Activated T-helper 1 cell treated with anti-CD3 and anti-CD28 coated beads, Interleukin-12 subunit alpha, Interleukin-12 subunit beta, Interleukin-2, Interleukin-4 antibody, amounts not matched to agents 30 ng/mL and 10 ng/mL and 1 ng/mL, durations not matched to agents 14 hours and 24 hours and 36 hours (primary cell): ENCODE data around the gene SORCS1. TPM values are rescaled to one million over a fixed set of nuclear protein-coding genes. Genes with fewer than 3 reads are reported as not detected.

Experiments
- DNase-seq: peaks from one replicate; pipeline ENCODE4 v3.0.0; 2021; ENCODE audit warnings: low spot score
- H3K27ac Mint-ChIP-seq: one replicate; pipeline ENCODE4 v1.8.0; 2021; ENCODE audit warnings: mild to moderate bottlenecking, mixed read lengths
- H3K27me3 Mint-ChIP-seq: one replicate; pipeline ENCODE4 v1.8.0; 2022; ENCODE audit warnings: mild to moderate bottlenecking, moderate library complexity, mixed read lengths; ENCODE audit not compliant: insufficient read depth
- H3K36me3 Mint-ChIP-seq: one replicate; pipeline ENCODE4 v1.8.0; 2021; ENCODE audit warnings: low read depth, mixed read lengths
- H3K4me1 Mint-ChIP-seq: one replicate; pipeline ENCODE4 v1.8.0; 2021; ENCODE audit warnings: low read depth, mixed read lengths
- H3K4me3 Mint-ChIP-seq: one replicate; pipeline ENCODE4 v1.8.0; 2021; ENCODE audit warnings: mild to moderate bottlenecking, moderate library complexity, mixed read lengths
- H3K9me3 Mint-ChIP-seq: one replicate; pipeline ENCODE4 v1.8.0; 2021; ENCODE audit warnings: mixed read lengths
- intact Hi-C: fragments of 100-400 bp; cut with micrococcal nuclease; formaldehyde crosslinking; loops from one replicate; pipeline ENCODE4 v1.15.1; 2024
- total RNA-seq: library from RNA; stranded (reverse); gene quantifications from 2 replicates; pipeline ENCODE4 v1.2.3, GENCODE V29; 2022

Gene SORCS1
- total RNA-seq, 1 donor from 2014 or later = not detected

GRCh38 chr10:106582291-106582690 is 582.2 kb downstream of the SORCS1 start:
- Mint-ChIP-seq H3K4me3 (no peak overlapping the region), H3K27ac (no peak overlapping the region), H3K4me1 (no peaks in the 10 kb centered on the region), H3K27me3 (no peaks in the 10 kb centered on the region), H3K36me3 (no peaks in the 10 kb centered on the region), H3K9me3 (no peaks in the 10 kb centered on the region)
- no peak for DNase-seq
- intact Hi-C loops = no loop called here

GRCh38 chr10:106577756-106578155 is 586.8 kb downstream of the SORCS1 start:
- H3K27me3 Mint-ChIP-seq = no peaks in the 10 kb centered on the region
- intact Hi-C loops = no loop called here
- H3K27ac Mint-ChIP-seq = no peak overlapping the region
- no peak overlapping the region for H3K4me3 Mint-ChIP-seq
- H3K4me1 Mint-ChIP-seq = no peaks in the 10 kb centered on the region
- H3K9me3 Mint-ChIP-seq = no peaks in the 10 kb centered on the region
- H3K36me3 Mint-ChIP-seq = no peaks in the 10 kb centered on the region
- DNase-seq = no peak

GRCh38 chr10:106577266-106577665 is 587.2 kb downstream of the SORCS1 start:
- Mint-ChIP-seq H3K36me3 (no peaks in the 10 kb centered on the region), H3K27me3 (no peaks in the 10 kb centered on the region)
- intact Hi-C loops = no loop called here

GRCh38 chr10:106576534-106576933 is 588.0 kb downstream of the SORCS1 start:
- no peaks in the 10 kb centered on the region for H3K4me1 Mint-ChIP-seq
- H3K27me3 Mint-ChIP-seq = no peaks in the 10 kb centered on the region
- DNase-seq = no peak
- H3K36me3 Mint-ChIP-seq = no peaks in the 10 kb centered on the region
- no peak overlapping the region for H3K4me3 Mint-ChIP-seq
- no peaks in the 10 kb centered on the region for H3K9me3 Mint-ChIP-seq
- no peak overlapping the region for H3K27ac Mint-ChIP-seq
- intact Hi-C loops = no loop called here

More at GRCh38 chr10:106577266-106577665, 587.2 kb downstream of the SORCS1 start:
- DNase-seq = no peak
- H3K9me3 Mint-ChIP-seq = no peaks in the 10 kb centered on the region
- H3K27ac Mint-ChIP-seq = no peak overlapping the region
- H3K4me1 Mint-ChIP-seq = no peaks in the 10 kb centered on the region
- no peak overlapping the region for H3K4me3 Mint-ChIP-seq

- intact Hi-C loops = no loop called here
- no peaks in the 10 kb centered on the region for H3K36me3 Mint-ChIP-seq
- no peaks in the 10 kb centered on the region for H3K27me3 Mint-ChIP-seq
Observed at GRCh38 chr10:106573106-106573505, 591.4 kb downstream of the SORCS1 start.

GRCh38 chr10:106571192-106571946 is 593.1 kb downstream of the SORCS1 start:
- H3K9me3 Mint-ChIP-seq = no peaks in the 10 kb centered on the region
- intact Hi-C loops = no loop called here
- DNase-seq = no peak
- H3K36me3 Mint-ChIP-seq = no peaks in the 10 kb centered on the region
- H3K4me1 Mint-ChIP-seq = no peaks in the 10 kb centered on the region
- no peak overlapping the region for H3K4me3 Mint-ChIP-seq
- H3K27me3 Mint-ChIP-seq = peaks cover 2% of the 10 kb centered on the region
- H3K27ac Mint-ChIP-seq = no peak overlapping the region

More at GRCh38 chr10:106573106-106573505, 591.4 kb downstream of the SORCS1 start:
- no peak for DNase-seq
- H3K4me1 Mint-ChIP-seq = no peaks in the 10 kb centered on the region
- no peaks in the 10 kb centered on the region for H3K9me3 Mint-ChIP-seq
- no peak overlapping the region for H3K27ac Mint-ChIP-seq
- H3K4me3 Mint-ChIP-seq = no peak overlapping the region

GRCh38 chr10:106570268-106570667 is 594.2 kb downstream of the SORCS1 start:
- DNase-seq = no peak
- Mint-ChIP-seq H3K4me3 (no peak overlapping the region), H3K27me3 (peaks cover 2% of the 10 kb centered on the region), H3K9me3 (no peaks in the 10 kb centered on the region), H3K36me3 (no peaks in the 10 kb centered on the region), H3K4me1 (no peaks in the 10 kb centered on the region), H3K27ac (no peak overlapping the region)
- intact Hi-C loops = no loop called here

GRCh38 chr10:106567629-106568028 is 596.9 kb downstream of the SORCS1 start:
- no peak overlapping the region for H3K27ac Mint-ChIP-seq
- peaks cover 2% of the 10 kb centered on the region for H3K27me3 Mint-ChIP-seq
- H3K4me3 Mint-ChIP-seq = no peak overlapping the region
- no peak for DNase-seq
- H3K9me3 Mint-ChIP-seq = no peaks in the 10 kb centered on the region
- intact Hi-C loops = no loop called here
- no peaks in the 10 kb centered on the region for H3K36me3 Mint-ChIP-seq
- H3K4me1 Mint-ChIP-seq = no peaks in the 10 kb centered on the region

GRCh38 chr10:106566873-106567272 is 597.6 kb downstream of the SORCS1 start:
- Mint-ChIP-seq H3K36me3 (no peaks in the 10 kb centered on the region), H3K27ac (no peak overlapping the region)
- DNase-seq = no peak

GRCh38 chr10:106565546-106565945 is 599.0 kb downstream of the SORCS1 start:
- Mint-ChIP-seq H3K27ac (no peak overlapping the region), H3K36me3 (no peaks in the 10 kb centered on the region), H3K27me3 (peaks cover 2% of the 10 kb centered on the region), H3K4me3 (no peak overlapping the region), H3K9me3 (no peaks in the 10 kb centered on the region), H3K4me1 (no peaks in the 10 kb centered on the region)
- DNase-seq = no peak
- intact Hi-C loops = no loop called here

More at GRCh38 chr10:106566873-106567272, 597.6 kb downstream of the SORCS1 start:
- H3K4me1 Mint-ChIP-seq = no peaks in the 10 kb centered on the region
- peaks cover 2% of the 10 kb centered on the region for H3K27me3 Mint-ChIP-seq
- intact Hi-C loops = no loop called here
- no peak overlapping the region for H3K4me3 Mint-ChIP-seq
- no peaks in the 10 kb centered on the region for H3K9me3 Mint-ChIP-seq

- Mint-ChIP-seq H3K4me1 (no peaks in the 10 kb centered on the region), H3K4me3 (no peak overlapping the region), H3K9me3 (no peaks in the 10 kb centered on the region), H3K27ac (no peak overlapping the region), H3K36me3 (no peaks in the 10 kb centered on the region), H3K27me3 (peaks cover 2% of the 10 kb centered on the region)
- no peak for DNase-seq
- intact Hi-C loops = no loop called here
Observed at GRCh38 chr10:106563384-106563783, 601.1 kb downstream of the SORCS1 start.

- Mint-ChIP-seq H3K27me3 (no peaks in the 10 kb centered on the region), H3K4me3 (no peak overlapping the region), H3K27ac (no peak overlapping the region), H3K36me3 (no peaks in the 10 kb centered on the region), H3K4me1 (no peaks in the 10 kb centered on the region), H3K9me3 (no peaks in the 10 kb centered on the region)
- DNase-seq = no peak
- intact Hi-C loops = no loop called here
Observed at GRCh38 chr10:106560925-106561640, 603.4 kb downstream of the SORCS1 start.

GRCh38 chr10:106559442-106559841 is 605.1 kb downstream of the SORCS1 start:
- no peaks in the 10 kb centered on the region for H3K36me3 Mint-ChIP-seq
- no peak overlapping the region for H3K4me3 Mint-ChIP-seq
- H3K27me3 Mint-ChIP-seq = no peaks in the 10 kb centered on the region
- no peaks in the 10 kb centered on the region for H3K4me1 Mint-ChIP-seq
- H3K9me3 Mint-ChIP-seq = no peaks in the 10 kb centered on the region
- intact Hi-C loops = no loop called here
- no peak overlapping the region for H3K27ac Mint-ChIP-seq
- DNase-seq = no peak
